Endometrial microvascular endothelial cells (primary cell): ENCODE measurements around the gene FGF1. TPM values are rescaled to one million over a fixed set of nuclear protein-coding genes. Genes with fewer than 3 reads are reported as not detected.

Source experiments
- in situ Hi-C: cut with HindIII; loops from 2 replicates; pipeline ENCODE4 v1.10.0; 2017; ENCODE audit warnings: low sequenced_read_pairs, low pct_unique_long_range_greater_than_20kb; ENCODE audit errors: inconsistent ontology term
- total RNA-seq: library from RNA; depleted of rRNA; stranded (reverse); fragments of >200 nt; gene quantifications from one replicate; pipeline ENCODE4 v1.2.3, GENCODE V29; 2015; ENCODE audit errors: inconsistent ontology term

The FGF1 gene
- total RNA-seq, 1 donor from 2014 or later: 0.37 TPM

DNA sequence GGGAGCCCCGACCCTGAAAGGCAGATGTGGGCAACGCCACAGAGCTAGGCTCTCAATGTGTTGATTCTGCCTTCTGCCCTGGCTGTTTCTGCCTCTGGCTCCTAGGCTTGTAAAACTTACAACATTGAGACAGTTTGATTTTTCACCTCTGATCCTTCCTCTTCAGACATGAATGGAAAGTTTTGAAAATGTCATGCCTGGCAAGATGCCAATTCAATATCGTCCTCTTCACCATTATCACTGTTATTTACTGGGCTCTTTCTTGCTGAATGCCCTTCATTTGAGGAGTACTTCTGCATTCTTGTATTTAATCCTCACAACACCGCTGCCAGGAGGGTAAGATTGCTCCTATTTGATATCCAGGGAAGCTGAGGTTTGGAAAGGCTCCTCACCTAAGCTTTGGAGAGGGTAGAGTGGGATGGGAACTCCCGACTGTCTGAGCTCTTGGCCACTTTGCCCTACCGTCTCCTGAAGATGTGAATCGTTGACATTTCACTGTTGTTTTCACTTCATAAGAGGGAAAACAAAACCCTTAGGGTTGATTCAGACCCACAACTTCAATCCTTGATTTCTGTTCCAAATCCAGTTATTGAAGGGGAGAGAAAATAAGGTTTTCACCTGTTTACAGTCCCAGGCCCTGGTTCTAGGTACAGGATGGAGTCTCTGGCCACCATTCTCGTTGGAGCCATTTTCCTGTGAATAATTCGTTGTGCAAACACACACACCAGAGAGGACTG is 12.7 kb upstream of the FGF1 start:
- in situ Hi-C loops: no loop called here

DNA sequence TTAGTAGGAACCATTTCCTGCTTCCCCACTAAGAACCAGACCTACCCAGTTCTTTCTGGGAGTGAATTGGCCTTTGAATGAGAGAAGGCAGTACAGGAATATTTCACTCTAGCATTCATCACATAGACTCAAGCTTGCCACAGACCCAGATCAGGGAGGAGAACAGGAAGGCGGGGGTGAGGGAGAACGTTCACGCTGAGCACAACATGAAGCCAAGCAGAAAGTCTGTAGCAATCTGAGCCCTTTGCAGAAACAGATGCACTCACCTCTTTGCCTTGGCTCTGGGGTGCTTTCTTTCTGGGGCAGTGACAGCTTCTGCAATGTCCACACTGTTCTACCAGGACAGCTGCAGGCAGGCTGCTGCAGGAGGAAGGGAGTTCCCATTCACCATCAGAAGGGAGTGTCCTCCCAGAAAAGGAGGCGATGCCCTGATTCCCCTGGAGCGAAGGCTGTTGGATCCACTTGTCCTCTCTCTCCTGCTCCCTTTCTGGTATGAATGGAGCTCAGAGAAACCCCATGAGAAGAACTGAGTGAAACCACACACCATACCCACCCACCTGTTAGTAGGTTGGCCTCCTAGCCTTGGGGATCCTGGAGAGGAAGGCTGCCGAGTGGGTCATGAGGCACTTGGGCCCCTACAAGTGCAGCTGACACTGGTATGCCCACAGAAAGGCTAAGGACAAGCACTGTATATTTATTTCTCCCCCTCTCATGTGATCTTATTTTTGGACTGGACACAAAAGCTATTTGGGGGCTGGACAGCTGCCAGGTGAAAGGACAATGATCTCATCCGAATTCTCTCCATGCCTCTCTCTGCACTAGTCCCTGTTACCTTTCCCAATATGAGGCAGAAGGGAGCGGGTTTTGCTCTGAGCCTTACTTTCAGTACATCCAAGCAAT is 11.7 kb upstream of the FGF1 start:
- in situ Hi-C loops: no loop called here

DNA sequence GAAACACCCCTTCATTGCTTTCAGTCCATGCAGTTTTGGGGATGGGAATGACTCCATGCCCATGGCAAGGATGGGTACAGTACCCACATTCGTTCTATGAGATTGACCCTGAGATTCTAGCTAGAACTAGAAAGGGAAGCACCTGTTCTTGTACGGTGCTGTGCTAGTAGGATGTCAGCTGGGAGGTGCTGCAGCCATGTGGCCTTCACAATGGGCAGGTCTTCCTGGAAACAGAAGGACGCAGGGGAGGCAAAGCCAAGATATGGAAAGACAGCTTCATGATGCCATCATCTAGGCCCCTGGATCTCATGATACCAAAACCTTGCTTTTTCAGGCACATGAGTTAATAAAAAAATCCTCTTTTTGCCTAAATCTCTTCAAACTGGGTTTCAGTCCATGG is 10.5 kb upstream of the FGF1 start:
- in situ Hi-C loops: no loop called here

DNA sequence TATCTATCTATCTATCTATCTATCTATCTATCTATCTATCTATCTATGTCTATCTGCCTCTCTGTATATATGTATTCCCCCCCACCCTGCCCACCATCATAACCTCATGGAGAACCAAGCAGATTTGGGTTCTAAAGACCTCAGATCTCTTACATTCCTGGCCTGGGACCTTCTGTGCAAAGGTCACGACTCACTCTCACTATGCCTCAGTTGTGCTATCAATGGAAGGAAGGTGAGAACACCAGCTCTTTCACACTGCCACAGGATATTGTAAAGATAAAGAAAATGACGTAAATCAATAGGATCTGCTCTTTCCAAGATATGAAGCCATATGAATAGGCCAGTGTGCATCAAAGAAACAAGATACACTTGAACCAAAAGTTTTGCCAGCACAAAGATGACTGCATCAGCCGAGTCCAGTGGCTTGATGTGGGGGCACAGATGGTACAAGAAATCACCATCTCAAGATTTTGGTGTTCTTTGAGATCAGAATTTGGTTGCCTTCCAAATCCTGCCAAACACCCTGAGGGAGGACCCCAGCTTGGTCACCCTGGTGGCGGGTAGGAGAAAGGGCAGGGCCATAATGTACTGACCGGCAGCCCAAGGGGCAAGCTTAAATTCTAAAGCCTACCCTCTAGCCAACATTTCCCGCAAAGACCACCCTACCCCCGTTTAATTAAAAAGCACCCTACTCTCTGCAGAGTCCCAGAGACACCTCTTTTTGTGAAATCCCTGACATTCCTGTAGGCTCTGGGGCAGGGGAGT is 8.4 kb upstream of the FGF1 start:
- in situ Hi-C loops: loop anchor here (5.0 kb wide), 1 partner anchor 82 kb away; no protein-coding TSS in a partner anchor

DNA sequence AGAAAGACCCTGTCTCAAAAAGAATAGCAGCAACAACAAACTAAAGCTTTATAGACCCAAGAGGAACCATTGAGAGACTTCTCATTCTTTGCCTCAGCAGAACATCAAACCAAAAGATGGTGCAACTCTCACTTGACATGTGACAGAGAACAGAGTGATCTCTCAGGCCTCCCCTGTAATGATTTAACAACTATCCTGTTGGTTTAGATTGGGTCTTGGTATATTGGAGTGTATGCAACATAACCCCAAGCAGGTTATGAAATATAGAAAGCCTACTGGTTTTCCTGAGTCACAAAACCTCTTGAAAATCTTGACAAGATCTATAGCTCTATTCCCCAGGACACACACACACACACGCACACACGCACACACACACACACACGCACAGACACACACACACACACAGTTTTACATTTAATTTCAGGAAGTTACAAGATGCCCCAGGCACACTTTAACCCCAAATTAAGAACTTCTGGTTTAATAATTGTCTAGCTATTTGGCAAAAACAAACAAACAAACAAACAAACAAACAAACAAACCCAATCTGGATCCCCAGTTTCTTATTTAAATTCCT is 6.5 kb upstream of the FGF1 start:
- in situ Hi-C loops: loop anchor here (5.0 kb wide), 1 partner anchor 80 kb away; no protein-coding TSS in a partner anchor

DNA sequence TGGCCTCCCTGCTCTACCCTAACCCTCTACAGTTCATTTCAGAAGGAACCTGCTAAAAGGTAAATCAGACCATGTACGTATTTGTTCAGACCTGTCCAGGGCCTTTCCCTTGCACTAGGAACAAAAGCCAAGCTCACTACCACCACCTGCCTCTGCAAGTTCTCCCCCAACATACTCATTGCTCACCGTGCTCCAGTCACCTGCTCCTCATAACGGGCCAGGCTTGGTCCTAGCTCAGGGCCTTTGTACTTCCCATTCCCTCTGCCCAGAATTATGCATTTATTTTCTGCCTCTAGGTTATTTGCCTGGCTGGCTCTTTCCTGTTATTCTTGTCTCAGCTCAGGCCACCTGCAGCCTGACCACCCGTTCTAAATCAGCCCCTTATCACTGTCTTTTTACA is 4.8 kb upstream of the FGF1 start:
- in situ Hi-C loops: loop anchor here (5.0 kb wide), 1 partner anchor 78 kb away; no protein-coding TSS in a partner anchor

DNA sequence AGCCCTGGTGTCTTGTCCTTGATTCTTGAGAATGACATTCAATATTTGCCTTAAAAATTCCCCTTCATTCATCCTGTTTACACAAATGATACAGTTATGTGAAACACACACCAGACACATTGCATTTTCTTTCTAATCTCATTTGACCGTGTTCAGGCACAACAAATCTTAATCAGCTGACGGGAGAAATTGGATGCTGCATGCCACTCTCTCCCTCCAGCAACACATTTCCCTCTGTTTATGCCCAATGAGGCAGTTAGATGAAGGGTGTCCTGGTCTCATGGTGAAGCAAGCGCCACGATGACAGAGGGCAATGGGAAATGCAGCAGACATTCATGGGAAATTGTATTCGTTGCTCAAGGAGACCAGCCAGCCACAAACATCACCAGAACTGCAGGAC is 3.2 kb upstream of the FGF1 start:
- in situ Hi-C loops: no loop called here

DNA sequence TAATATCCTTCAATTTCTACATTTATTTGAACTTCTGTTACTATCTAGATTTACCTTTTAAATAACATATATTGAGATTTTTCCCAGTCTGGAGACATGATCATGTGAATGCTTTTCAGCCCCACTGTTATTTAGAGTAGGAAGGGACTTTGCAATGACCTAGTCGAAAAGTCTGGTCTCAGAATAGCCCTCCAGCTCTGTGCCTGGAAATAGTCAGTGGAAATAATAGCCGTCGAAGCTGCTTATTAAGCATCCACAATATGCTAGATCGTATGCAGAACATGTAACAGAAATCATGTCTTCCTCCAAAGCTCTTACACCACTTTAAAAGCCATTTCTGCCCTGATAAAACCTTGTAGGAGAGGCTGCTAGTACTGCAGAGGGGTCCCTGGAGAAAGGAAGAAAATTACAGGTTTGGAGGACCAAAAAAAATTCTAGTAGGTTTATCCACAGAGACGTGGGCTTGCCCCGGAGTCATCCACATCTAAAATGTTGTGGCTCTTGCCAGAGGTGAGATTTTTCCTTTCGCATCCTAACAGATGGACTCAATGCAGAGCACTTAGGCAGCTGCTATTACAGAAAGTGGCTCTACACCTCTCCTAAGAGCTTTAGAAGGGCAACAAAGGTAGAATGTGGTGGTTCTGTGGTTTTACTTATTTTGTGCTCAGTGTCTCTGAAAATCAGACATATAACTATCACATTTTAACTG is 2.5 kb upstream of the FGF1 start:
- in situ Hi-C loops: no loop called here

DNA sequence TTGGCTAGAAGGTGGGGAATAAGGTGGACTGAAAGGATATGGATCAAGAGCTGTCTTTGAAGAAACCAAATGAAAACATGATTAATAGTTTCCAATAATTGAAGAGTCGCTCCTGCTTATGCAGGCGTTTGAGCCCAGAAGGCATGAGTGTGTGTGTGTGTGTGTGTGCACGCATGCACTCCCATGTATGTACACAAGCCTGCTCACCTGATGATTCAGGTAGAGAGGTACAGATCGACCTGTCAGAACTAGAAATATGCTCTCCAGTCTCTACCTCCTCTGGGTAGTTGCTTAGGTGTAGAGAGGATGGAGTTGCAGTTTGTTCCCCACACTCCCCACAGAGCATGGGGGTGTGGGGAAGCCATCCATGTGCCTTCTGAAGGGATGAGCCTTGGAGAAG is 1.1 kb upstream of the FGF1 start:
- in situ Hi-C loops: no loop called here

DNA sequence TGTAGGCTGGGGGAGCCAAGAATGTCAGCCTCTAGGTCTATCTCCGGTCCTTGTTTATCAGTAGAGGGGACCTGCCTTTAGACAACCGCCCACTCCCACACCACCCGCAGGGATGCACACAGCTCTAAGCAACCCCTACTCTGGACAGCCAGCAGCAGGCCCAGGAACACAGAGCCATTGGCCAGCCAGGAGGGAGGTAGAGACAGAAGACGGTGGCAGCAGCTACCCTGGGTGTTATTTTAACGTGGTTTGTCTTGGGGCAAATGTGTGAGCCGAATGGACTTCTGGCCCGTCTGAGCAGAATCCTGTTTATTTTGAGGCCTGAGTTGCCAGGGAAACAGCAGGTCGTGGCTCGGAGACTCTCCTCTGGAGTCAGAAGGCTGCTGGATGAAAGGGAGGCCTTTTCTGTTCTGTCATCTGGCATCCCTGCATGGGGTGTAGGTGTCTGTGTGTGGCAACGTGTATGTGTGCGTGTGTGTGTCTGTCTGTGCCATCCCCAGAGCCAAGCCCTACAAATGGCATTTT is 382 bp upstream of the FGF1 start:
- in situ Hi-C loops: no loop called here

DNA sequence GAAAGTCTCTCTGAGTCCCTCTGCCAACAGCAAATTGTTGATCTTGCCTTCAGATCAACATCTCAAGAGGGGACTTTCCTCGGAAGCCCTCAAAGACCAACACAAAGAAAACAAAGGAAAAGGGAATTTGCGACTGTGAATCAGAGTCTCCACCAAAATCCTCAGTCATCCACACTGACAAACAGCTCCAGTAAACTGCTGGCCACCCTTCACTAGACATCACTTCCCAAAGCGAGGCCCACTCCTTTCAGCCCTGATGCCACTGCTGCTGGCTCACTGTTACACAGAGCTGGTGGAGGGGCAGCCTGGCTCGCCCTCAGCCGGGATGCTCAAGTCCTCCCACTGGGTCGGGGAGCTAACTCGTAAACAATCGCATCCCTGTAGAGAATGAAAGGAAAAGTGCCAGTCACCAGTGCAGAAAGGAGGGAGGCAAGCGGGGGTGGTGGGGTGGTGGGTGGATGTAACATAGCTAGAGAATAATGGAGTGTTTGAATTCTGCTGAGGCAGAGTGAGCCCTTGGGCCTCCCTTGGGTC is 1.3 kb downstream of the FGF1 start:
- in situ Hi-C loops: no loop called here

DNA sequence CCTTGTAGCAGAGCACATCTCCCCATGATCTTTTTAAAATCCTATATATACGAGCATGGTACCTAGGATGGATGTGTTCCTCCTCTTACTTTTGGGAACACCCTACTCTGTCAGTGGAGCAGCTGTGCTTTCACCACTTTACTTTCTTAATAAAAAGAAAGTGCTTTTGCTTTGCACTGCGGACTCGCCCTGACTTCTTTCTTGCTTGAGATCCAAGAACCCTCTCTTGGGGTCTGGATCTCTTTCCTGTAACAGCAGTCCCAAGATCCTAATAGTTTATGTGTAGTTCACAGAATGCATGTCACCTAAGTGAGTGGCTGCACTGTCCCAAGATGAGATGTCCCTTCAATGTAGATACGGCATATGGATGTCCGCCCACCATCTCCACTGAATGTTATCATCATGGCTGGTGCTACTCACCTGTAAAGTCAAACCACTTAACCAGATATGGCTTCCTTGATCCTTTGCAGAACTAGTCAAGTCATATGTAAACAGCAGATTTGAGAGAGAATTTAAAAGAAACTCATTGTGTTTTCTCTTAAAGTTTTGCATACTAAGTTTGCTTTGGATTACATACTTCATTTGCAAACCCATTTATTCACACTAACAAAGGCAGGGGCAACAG is 1.9 kb downstream of the FGF1 start:
- in situ Hi-C loops: no loop called here

DNA sequence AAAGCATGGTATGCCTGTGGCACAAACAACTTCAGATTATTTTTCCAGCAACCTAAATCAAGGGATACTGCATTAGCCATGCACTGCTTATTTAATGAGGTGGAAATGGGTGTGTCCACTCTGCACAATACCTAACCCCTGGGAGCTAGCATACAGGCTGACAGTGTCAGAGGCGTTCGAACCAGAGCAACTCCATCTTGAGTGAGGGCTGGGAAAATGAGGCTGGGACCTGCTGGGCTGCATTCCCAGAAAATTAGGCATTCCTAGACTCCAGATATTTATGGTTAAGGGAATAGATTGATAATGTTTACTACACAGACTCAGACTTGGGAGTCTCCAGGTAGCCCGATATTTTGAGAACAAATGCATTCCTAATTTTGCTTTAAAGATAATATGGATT is 2.8 kb downstream of the FGF1 start:
- in situ Hi-C loops: no loop called here

DNA sequence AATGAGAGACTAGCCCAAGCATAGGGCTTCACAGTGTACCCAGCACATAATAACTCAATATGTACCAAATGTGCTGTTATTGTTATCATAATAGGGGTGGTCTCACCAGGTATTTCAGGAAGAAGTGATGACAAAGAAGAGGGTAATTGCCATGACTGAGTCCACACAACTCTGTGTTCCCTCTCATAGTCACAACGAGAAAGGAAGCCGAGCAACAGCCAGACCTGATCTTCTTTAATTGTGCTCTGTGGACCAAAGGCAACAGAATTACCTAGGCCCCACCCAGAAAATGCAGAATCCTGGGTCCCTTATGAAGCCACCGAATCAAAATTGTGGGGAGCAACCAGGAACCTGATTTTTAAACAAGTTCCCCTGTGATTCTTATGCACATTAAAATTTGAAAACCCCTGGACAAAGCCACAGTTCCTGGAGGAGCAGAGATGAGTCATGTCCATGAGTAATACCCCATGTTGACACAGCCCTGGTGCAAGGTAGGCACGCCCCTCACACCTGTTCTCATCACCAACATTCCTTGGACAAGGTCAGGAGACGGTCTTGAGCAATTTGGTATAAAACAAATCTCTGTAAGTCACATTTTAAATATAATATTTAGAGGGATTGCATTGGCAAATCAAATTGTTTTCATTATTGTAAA is 5.2 kb downstream of the FGF1 start:
- in situ Hi-C loops: no loop called here

DNA sequence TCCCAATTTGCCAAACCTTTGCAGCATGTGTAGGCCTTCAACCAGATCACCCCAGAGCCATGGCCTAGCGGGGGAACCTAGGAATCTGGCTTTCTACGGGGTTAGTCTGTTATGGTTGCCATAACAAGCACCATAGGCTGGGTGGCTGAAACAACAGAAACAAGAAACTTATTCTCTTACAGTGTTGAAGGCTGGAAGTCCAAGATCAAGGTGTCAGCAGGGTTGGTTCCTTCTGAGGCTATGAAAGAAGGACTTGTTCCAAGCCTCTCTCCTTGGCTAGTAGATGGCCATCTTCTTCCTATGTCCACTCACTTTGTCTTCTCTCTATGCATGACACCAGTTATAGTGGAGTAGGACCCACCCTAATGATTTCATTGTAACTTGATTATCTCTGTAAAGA is 6.1 kb downstream of the FGF1 start:
- in situ Hi-C loops: no loop called here

DNA sequence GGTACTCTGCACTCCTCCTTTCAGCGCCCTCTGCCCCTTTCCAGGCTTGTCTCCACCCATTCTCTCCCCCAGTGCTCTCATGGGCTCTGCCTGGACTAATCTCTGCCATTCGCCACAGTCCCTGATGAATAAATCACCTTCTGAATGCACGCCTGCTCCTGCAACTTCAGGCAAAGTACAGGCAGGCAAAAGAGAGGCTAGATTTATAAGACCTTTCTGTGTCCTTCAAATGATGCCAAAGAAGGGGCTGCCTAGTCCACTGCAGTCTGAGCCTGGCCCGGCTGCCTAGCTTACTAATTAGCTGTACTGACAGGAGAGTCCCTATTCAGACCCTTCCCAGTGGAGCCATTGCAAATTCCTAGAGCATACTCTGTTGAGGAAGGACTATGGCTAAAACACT is 7.4 kb downstream of the FGF1 start:
- in situ Hi-C loops: no loop called here

DNA sequence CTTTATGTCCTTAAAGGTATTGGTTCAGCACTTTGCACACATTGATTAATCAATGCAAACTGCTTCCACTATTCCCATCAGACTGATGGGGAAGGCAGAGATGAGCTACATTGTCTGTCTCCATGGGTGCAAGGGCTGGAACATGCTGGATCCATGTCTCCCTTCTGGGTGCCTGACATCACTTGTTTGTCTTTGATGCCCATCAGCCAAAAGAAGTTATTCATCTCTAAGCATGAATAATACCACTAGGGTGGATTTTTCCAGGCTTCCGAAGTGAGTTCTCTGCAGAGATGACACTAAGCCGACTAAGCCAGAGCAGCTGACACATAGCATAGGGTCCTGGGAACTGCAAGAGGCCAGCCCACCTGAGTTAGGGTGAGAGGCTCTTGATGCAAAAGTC is 8.7 kb downstream of the FGF1 start:
- in situ Hi-C loops: no loop called here
